ENCODE measurements around the gene MMP14.
"Not testable (repeated sequence)": the region's sequence is repeated elsewhere in the genome, so short reads cannot be mapped to it uniquely, and the experiment has no call there.

The MMP14 gene

GRCh38 chr14:22836301-22837113, at the start of gene MMP14:
MMP14 (plus strand) TSS chr14:22836585; CDS start chr14:22836818, 233 bp downstream.
- DNase-seq (ENCODE audit: low read depth in 2 of 2) = no peak

- DNase-seq (ENCODE audit: low read depth in 2 of 2) = no peak
Observed at GRCh38 chr14:22786685-22787084, 49.7 kb upstream of the MMP14 start.

DNA sequence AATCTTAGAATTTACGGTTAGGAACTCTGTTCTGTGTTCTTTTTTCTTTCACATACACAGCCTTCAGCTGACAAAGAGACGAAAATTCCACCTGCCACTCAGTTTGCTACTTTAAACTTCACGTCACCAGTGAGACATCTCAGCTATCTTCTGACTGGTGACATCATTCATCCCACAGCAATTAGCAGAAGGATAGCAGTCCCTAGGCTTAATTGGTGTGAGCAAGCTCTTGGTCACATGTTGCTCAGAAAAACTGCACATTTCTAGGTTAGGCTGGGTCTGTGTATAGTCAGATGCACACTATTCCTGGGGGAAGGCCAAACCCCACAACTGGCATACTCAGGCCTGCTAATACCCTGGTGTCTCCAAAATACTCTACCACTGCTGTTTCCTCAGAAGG, 45.1 kb upstream of the MMP14 start:
- no peak for DNase-seq (ENCODE audit: low read depth in 2 of 2)

- no peak for DNase-seq (ENCODE audit: low read depth in 2 of 2)
Observed at GRCh38 chr14:22792158-22792557, 44.2 kb upstream of the MMP14 start.

DNA sequence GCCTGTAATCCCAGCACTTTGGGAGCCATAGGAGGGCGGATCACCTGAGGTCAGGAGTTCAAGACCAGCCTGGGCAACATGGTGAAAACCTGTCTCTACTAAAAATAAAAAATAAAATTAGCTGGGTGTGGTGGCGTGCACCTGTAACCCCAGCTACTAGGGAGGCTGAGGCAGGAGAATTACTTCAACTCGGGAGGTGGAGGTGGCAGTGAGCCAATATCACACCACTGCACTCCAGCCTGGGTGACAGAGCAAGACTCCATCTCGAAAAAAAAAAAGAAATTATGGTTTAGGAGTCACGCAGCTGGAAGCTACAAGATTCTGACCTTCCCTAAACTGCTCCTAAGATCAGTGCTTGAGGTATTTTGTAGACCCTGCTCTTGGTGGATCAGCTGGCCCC, 42.8 kb upstream of the MMP14 start:
- DNase-seq (ENCODE audit: low read depth in 2 of 2) = not testable (repeated sequence)

GRCh38 chr14:22793976-22794375, 42.4 kb upstream of the MMP14 start:
- DNase-seq (ENCODE audit: low read depth in 2 of 2) = no peak

GRCh38 chr14:22794551-22794951, 41.8 kb upstream of the MMP14 start:
- DNase-seq (ENCODE audit: low read depth in 2 of 2) = no peak

DNA sequence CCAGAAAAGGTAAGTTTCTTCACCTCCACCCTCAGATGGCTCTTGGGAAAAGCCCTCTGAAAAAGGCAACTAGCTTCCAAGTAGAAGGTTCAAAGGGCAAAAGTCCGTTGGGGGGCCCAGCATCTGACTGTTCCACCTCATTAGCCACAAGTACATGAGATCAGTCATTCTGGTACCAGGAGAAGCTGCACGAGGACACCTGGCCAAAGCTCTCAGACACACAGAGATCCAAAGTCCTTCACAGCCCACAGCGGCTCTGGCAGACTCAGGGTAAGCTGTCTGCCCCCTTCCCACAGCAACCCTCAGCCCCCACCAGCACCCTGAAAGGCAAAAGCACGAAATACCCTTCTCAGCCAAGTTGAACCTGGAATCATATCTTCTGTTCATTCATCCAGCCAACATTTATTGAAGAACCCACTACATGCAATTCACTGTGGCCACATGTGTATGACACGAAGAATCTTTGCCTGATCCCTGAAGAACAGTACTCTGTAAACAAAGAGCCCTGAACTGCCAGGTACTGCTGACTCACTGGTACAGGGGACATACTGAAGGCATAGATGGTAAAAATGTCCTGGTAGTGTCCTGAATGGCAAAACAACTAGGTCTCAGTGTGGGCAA, 40.2 kb upstream of the MMP14 start:
- DNase-seq (ENCODE audit: low read depth in 2 of 2) = no peak

- DNase-seq (ENCODE audit: low read depth in 2 of 2) = no peak
Observed at GRCh38 chr14:22797017-22797917, 39.1 kb upstream of the MMP14 start.

- no peak for DNase-seq (ENCODE audit: low read depth in 2 of 2)
Observed at GRCh38 chr14:22798528-22798927, 37.9 kb upstream of the MMP14 start.

DNA sequence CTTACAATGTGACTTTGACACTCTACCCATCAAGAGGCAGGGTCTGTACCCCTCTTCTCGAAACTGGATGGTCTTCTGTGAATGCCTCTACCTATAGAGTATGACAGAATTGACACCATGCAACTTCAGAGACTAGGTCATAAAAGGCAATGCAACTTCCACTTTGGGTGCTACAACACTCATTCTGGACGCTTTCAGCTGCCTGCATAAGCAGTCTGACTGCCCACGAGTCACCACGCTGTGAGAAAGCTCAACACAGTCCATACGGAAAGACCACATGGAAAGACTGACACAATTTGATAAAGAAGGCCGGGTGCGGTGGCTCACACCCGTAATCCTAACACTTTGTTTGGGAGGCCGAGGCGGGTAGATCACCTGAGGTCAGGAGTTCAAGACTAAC, 36.0 kb upstream of the MMP14 start:
- DNase-seq (ENCODE audit: low read depth in 2 of 2) = no peak

GRCh38 chr14:22801716-22802115, 34.7 kb upstream of the MMP14 start:
- DNase-seq (ENCODE audit: low read depth in 2 of 2) = no peak

DNA sequence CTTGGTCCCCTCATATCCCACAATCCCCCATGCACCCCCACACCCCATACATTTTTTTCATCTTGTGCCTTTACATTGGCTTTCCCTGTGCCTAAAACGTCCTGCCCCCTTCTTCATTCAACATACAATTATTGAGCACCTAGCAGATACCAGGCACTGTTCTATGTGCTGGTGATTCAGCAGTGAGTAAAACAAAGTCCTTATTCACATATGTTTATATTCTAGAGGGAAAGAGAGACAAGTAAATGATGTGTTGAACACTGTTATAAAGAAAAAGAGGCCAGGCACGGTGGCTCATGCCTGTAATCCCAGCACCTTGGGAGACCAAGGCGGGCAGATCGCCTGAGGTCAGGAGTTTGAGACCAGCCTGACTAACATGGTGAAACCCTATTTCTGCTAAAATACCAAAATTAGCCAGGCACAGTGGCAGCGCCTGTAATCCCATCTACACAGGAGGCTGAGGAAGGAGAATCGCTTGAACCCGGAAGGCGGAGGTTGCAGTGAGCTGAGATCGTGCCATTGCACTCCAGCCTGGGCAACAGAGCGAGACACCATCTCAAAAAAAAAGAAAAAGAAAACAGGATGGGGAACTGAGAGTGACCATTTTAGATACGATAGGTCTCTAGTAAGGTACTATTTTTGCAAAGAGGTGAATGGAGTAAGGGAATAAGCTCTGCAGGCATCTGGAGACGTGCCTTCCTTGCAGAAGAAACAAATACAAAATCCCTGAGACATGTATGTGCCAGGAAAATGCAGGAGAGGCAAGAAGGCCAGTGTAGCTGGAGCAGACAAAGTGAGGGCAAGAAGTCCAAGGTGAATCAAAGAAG, 33.3 kb upstream of the MMP14 start:
- no peak for DNase-seq (ENCODE audit: low read depth in 2 of 2)

DNA sequence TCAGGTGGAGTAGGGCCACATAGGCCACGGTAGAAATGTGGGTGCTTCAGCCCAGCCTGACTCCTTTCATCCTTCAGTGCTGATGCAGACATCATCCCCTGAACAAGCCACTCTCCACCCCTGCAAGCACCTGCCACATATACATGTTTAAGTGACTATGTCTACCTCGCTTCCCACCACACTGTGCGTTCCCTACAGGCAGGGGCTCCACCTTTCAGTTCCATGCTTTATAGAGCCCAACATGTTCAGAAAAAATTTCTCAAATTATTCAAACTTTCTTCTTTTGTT, 32.8 kb upstream of the MMP14 start:
- no peak for DNase-seq (ENCODE audit: low read depth in 2 of 2)

- DNase-seq (ENCODE audit: low read depth in 2 of 2) = not testable (repeated sequence)
Observed at GRCh38 chr14:22805235-22805634, 31.1 kb upstream of the MMP14 start.

DNA sequence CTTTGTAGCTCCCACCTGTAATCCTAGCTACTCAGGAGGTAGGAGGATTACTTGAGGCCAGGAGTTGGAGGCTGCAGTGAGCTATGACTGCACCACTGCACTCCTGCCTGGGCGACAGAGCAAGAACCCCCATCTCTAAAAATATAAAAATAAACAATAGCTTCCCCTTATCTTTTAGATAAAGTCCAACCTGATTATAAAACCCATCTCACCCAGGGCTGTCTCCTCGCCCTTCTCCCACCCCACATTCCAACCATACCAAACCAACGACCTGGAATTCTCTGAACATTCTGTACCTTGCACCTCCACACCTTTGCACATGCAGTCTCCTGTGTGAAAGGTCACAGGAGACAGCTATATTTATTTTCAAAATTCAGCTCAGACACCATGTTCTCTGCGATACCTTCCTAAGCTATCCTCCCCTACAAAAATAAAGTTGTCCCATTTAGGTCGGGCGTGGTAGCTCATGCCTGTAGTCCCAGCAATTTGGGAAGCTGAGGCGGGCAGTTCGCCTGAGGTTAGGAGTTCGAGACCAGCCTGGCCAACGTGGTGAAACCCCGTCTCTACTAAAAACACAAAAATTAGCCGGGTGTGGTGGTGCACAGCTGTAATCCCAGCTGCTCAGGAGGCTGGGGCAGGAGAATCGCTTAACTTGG, 28.8 kb upstream of the MMP14 start:
- DNase-seq (ENCODE audit: low read depth in 2 of 2) = no peak

DNA sequence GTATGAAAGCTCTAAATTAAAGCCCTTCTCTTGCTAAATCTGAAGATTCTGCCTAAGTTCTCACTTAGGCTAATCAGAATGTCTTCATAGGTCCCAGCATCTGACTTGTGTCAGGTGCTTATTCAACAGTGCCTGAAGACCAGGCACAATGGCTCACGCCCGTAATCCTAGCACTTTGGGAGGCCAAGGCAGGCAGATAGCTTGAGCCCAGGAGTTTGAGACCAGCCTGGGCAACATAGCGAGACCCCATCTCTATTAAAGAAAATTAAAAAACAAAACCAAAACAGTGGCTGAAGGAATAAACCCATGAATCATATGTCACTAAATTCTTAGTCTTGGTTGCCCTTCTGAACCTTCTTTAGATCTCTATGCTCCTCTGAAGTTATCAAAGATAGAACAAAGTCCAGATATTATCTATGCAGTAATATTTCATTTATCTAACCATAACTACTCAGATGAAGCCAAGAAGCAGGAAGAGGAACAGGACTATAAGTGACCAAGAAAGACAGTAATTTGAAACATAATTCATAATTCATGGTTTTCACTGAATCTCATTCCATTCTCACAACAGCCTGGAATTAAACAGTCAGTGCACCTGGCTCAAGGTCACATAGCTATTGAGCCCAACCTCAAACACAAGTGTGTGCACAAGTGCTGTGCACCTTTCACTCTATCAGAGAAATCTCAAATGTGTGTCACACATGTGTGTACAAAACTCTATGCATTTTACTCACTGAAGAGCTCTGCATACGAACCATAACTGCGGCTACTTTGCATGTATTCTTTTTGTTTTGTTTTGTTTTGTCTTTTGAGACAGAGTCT, 27.8 kb upstream of the MMP14 start:
- DNase-seq (ENCODE audit: low read depth in 2 of 2) = no peak

DNA sequence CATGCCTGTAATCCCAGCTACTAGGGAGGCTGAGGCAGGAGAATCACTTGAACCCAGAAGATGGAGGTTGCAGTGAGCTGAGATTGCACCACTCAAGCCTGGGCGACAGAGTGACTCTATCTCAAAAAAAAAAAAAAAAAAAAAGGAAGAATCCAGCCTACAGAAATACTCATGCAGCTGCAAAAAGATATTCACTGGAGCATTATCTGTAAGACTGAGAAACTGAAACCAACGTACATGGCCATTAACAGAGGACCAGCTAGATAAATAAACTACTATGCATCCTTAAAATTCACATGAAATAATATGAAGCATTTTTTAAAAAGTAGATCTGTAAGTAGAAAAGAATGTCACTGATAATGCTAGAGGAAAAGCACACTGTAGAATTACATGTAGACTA, 24.7 kb upstream of the MMP14 start:
- no peak for DNase-seq (ENCODE audit: low read depth in 2 of 2)

GRCh38 chr14:22812744-22813143, 23.6 kb upstream of the MMP14 start:
- DNase-seq (ENCODE audit: low read depth in 2 of 2) = no peak

- DNase-seq (ENCODE audit: low read depth in 2 of 2) = no peak
Observed at GRCh38 chr14:22813145-22813544, 23.2 kb upstream of the MMP14 start.
